ENCODE measurements around the gene TNFSF11. TPM values are rescaled to one million over a fixed set of nuclear protein-coding genes. Genes with fewer than 3 reads are reported as not detected.

TNFSF11 gene
- total RNA-seq, 2 donors from 2014 or later = not detected

DNA sequence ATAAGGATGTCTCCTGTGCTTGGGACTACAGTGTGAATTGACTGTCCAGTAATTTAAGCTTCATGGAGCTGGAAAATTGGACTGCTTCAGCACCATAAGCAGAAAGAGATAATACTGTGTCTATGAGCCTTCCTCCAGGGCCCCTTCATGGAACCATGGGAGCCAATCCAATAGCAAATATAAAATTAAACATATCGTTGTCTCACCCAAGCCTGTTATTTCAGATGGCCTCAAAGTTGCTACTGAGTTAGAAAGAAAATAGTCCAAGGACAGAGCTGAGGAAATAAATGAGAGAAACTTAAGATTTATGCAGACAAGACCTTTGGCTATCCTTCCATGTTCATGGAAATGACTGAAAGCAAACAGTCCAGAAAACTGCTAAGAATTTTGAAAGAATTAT is 57.2 kb downstream of the TNFSF11 start:
- H3K36me3 ChIP-seq = no peaks in the 10 kb centered on the region
- TF ChIP-seq, protein P1, sequence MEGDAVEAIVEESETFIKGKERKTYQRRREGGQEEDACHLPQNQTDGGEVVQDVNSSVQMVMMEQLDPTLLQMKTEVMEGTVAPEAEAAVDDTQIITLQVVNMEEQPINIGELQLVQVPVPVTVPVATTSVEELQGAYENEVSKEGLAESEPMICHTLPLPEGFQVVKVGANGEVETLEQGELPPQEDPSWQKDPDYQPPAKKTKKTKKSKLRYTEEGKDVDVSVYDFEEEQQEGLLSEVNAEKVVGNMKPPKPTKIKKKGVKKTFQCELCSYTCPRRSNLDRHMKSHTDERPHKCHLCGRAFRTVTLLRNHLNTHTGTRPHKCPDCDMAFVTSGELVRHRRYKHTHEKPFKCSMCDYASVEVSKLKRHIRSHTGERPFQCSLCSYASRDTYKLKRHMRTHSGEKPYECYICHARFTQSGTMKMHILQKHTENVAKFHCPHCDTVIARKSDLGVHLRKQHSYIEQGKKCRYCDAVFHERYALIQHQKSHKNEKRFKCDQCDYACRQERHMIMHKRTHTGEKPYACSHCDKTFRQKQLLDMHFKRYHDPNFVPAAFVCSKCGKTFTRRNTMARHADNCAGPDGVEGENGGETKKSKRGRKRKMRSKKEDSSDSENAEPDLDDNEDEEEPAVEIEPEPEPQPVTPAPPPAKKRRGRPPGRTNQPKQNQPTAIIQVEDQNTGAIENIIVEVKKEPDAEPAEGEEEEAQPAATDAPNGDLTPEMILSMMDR (IDR thresholded peaks at IDR 0.05) = no peak
- H3K27me3 ChIP-seq = no peaks in the 10 kb centered on the region
- no peak overlapping the region for H3K4me3 ChIP-seq
- no peaks in the 10 kb centered on the region for H3K9me3 ChIP-seq
- DNase-seq (ENCODE audit: low spot score) = no peak
- H3K27ac ChIP-seq = no peak overlapping the region
- H3K4me1 ChIP-seq = no peaks in the 10 kb centered on the region

DNA sequence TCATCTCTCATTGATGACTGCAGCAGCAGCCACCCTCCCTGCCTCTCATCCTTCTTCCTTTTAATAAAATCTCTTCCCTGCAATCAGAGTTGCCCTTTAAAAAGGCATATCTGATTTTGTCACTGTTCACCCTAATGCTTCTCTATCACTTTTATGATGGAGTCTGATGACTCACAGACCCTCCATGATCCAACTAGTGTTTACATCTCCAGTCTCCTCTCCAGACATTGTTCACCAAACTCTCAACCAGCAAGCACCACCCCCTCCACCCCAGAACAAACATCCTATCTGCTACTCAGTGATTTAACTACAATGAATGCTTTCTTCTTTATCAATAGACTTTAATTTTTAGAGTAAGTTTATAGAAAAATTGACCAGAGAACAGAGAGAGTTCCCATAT is 59.5 kb downstream of the TNFSF11 start:
- no peaks in the 10 kb centered on the region for H3K4me1 ChIP-seq
- TF ChIP-seq, protein P1 (IDR thresholded peaks at IDR 0.05) = no peak

DNA sequence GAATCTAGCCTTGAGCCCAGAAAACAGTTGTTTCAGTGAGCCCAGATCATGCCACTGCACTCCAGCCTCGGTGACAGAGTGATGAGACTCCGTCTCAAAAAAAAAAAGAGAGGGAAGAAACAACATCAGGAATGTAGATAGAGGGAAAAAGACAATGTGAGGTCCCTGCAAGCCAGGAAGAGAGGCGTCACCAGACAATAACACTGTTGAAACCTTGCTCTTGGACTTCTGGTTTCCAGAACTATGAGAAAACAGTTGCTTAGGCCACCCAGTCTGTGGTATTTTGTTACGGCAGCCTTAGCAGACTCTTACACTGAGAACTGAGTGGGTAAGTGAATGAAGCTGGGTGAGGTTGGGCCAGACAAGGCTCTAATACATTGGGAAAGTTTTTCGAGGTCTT is 64.1 kb downstream of the TNFSF11 start:
- Histone ChIP-seq H3K4me1 (no peaks in the 10 kb centered on the region), H3K4me3 (no peak overlapping the region), H3K9me3 (peaks cover 0 to 4% of the 10 kb centered on the region in 2 donors), H3K36me3 (no peaks in the 10 kb centered on the region), H3K27me3 (no peaks in the 10 kb centered on the region), H3K27ac (no peak overlapping the region)
- DNase-seq (ENCODE audit: low spot score) = no peak
- TF ChIP-seq, protein P1 (IDR thresholded peaks at IDR 0.05) = no peak

More for the DNA sequence above, 59.5 kb downstream of the TNFSF11 start:
- H3K27me3 ChIP-seq = no peaks in the 10 kb centered on the region
- H3K9me3 ChIP-seq = no peaks in the 10 kb centered on the region
- no peak overlapping the region for H3K4me3 ChIP-seq
- no peaks in the 10 kb centered on the region for H3K36me3 ChIP-seq
- DNase-seq (ENCODE audit: low spot score) = no peak
- no peak overlapping the region for H3K27ac ChIP-seq

DNA sequence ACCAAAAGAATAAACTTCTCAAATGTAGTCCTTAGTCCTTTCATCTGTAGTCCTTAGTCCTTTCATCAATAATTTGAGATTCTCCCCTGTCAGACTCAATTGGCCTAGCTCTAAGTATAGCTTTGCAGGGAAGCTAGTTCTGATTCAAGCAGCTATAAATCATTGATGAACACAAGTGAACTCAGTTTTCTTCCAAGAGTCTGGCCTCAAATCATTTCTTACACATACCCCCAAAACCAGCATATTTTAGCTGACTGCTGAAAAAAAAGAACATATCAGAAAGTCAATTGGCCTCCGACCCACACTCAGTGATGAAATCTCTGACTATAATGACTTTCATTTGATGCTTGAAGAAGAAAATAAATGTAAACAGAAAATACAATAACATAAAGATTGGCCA is 64.9 kb downstream of the TNFSF11 start:
- no peak for DNase-seq (ENCODE audit: low spot score)
- no peak overlapping the region for H3K27ac ChIP-seq
- TF ChIP-seq, protein P1 (IDR thresholded peaks at IDR 0.05) = no peak
- H3K36me3 ChIP-seq = no peaks in the 10 kb centered on the region
- H3K4me1 ChIP-seq = no peaks in the 10 kb centered on the region
- H3K9me3 ChIP-seq = peaks cover 0 to 4% of the 10 kb centered on the region in 2 donors
- no peaks in the 10 kb centered on the region for H3K27me3 ChIP-seq
- H3K4me3 ChIP-seq = no peak overlapping the region

DNA sequence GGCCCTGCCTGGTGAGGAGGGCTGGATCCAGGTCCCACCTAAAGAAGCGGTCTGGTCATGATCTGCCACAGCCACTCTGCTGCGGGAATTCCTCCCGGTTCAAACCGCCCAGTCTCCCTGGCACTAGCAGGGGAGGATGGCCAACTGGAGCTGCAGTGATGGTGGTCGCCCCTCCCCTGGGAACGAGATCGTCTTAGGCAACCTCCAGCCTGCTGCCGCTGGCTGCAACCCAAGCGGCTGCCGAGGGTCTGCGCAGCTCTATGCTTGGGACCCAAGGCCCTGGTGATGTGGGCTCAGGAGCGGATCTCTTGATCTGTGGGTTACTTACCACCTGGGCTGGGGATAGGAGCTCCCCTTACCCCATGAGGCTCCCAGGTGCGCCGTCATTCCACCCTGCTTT is 69.1 kb downstream of the TNFSF11 start:
- Histone ChIP-seq H3K4me3 (no peak overlapping the region), H3K27me3 (no peaks in the 10 kb centered on the region), H3K9me3 (peaks cover 0 to 4% of the 10 kb centered on the region in 2 donors), H3K36me3 (no peaks in the 10 kb centered on the region), H3K27ac (no peak overlapping the region), H3K4me1 (no peaks in the 10 kb centered on the region)
- TF ChIP-seq, protein P1 (IDR thresholded peaks at IDR 0.05) = no peak
- no peak for DNase-seq (ENCODE audit: low spot score)

DNA sequence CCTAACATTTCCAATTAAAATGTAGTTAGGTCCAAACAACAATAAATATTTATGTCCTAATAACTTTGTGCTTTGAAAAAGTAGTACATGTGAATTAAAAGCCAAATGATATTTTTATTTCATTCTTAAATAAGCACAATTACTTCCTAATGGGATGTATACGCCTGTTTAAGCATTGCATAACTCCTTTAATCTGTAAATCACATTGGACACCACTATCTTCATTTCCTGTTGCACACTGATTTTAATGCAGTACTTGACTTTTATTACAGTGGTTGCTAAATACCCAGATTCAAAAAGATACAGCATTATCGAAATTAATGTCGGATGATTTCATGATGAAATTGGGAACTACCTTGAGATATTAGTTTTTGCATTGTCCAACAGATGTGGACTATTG is 70.9 kb downstream of the TNFSF11 start:
- TF ChIP-seq, protein P1 (IDR thresholded peaks at IDR 0.05) = no peak
- no peak for DNase-seq (ENCODE audit: low spot score)
- Histone ChIP-seq H3K9me3 (peaks cover 0 to 4% of the 10 kb centered on the region in 2 donors), H3K4me1 (no peaks in the 10 kb centered on the region), H3K27ac (no peak overlapping the region), H3K4me3 (no peak overlapping the region), H3K27me3 (no peaks in the 10 kb centered on the region), H3K36me3 (no peaks in the 10 kb centered on the region)
